ENCODE results near the gene ACOX1. TPM values are rescaled to one million over a fixed set of nuclear protein-coding genes. Genes with fewer than 3 reads are reported as not detected.

Gene ACOX1
- polyA plus RNA-seq, 3 donors: 21.6 to 49.7 (median 49.2) TPM

GRCh38 chr17:75900691-75901533 lies 78.1 kb downstream of the ACOX1 start:
- peaks cover 13% of the 10 kb centered on the region for H3K79me2 ChIP-seq (ENCODE audit: insufficient read depth, low read length)
- H3K36me3 Mint-ChIP-seq: peaks cover 33 to 49% of the 10 kb centered on the region in 2 donors
- no peak for DNase-seq
- no peaks in the 10 kb centered on the region for H3K27me3 ChIP-seq (ENCODE audit: control insufficient read depth in 2 of 2, insufficient read depth in 2 of 2, low read length in 2 of 2)
- H3K9me3 Mint-ChIP-seq: peaks cover 0 to 2% (median 0%) of the 10 kb centered on the region in 7 donors
- no peak overlapping the region for H3K4me3 Mint-ChIP-seq
- no peak overlapping the region for H3K27ac ChIP-seq (ENCODE audit: low read depth in 1 of 2, low read length in 2 of 2)
- peaks cover 42 to 44% of the 10 kb centered on the region in 2 donors for H3K36me3 ChIP-seq (replicated peaks in 1 of 2; ENCODE audit: control insufficient read depth in 1 of 2, insufficient read depth in 2 of 2, low read length in 2 of 2)
- intact Hi-C loops (cut with micrococcal nuclease): loop anchor here in 1 of 2 donors (5.0 kb wide), 1 partner anchor 41 kb away; the partner anchor contains the start of gene FBF1
- peak overlapping the region in 1 of 7 donors; percentile 68 for H3K27ac Mint-ChIP-seq
- H3K9ac ChIP-seq (ENCODE audit: insufficient read depth, low read length, poor library complexity, severe bottlenecking): no peak overlapping the region
- TF ChIP-seq CTCF (IDR thresholded peaks at IDR 0.05): no peak
- no peak overlapping the region for H3K4me2 ChIP-seq (replicated peaks; ENCODE audit: extremely low read depth, low read length, poor library complexity, severe bottlenecking)
- peaks cover 0 to 2% (median 2%) of the 10 kb centered on the region in 3 donors for H3K27me3 Mint-ChIP-seq (ENCODE audit: low read depth in 3 of 3)
- H2AFZ ChIP-seq (ENCODE audit: insufficient read depth, low read depth, low read length, poor library complexity, severe bottlenecking): no peak overlapping the region
- H3K4me3 ChIP-seq (replicated peaks in 1 of 3; ENCODE audit: low read depth in 2 of 3, low read length in 3 of 3): no peak overlapping the region
- H3K9me3 ChIP-seq (replicated peaks in 1 of 2; ENCODE audit: control insufficient read depth in 1 of 2, insufficient read depth in 1 of 2, low read length in 2 of 2): no peaks in the 10 kb centered on the region
- H4K20me1 ChIP-seq (ENCODE audit: insufficient read depth, low read length): no peaks in the 10 kb centered on the region
- H3K4me1 Mint-ChIP-seq: peaks cover 16% of the 10 kb centered on the region
- 90% methylated on average over 11 of the region's 13 CpGs for WGBS (ENCODE audit: insufficient coverage)
- peaks cover 25 to 30% of the 10 kb centered on the region in 2 donors for H3K4me1 ChIP-seq (ENCODE audit: control insufficient read depth in 1 of 2, insufficient read depth in 2 of 2, low read length in 2 of 2)

GRCh38 chr17:75899767-75900468 lies 79.0 kb downstream of the ACOX1 start:
- peak overlapping the region in 1 of 7 donors; percentile 6 for H3K27ac Mint-ChIP-seq
- peaks cover 19% of the 10 kb centered on the region for H3K4me1 Mint-ChIP-seq
- Histone ChIP-seq H3K27ac (ENCODE audit: low read depth in 1 of 2, low read length in 2 of 2) (no peak overlapping the region), H2AFZ (ENCODE audit: insufficient read depth, low read depth, low read length, poor library complexity, severe bottlenecking) (no peak overlapping the region), H3K36me3 (replicated peaks in 1 of 2; ENCODE audit: control insufficient read depth in 1 of 2, insufficient read depth in 2 of 2, low read length in 2 of 2) (peaks cover 42 to 44% of the 10 kb centered on the region in 2 donors), H3K79me2 (ENCODE audit: insufficient read depth, low read length) (peaks cover 23% of the 10 kb centered on the region), H3K4me3 (replicated peaks in 1 of 3; ENCODE audit: low read depth in 2 of 3, low read length in 3 of 3) (no peak overlapping the region), H3K9ac (ENCODE audit: insufficient read depth, low read length, poor library complexity, severe bottlenecking) (no peak overlapping the region), H3K4me2 (replicated peaks; ENCODE audit: extremely low read depth, low read length, poor library complexity, severe bottlenecking) (no peak overlapping the region), H4K20me1 (ENCODE audit: insufficient read depth, low read length) (peaks cover 4% of the 10 kb centered on the region), H3K27me3 (ENCODE audit: control insufficient read depth in 2 of 2, insufficient read depth in 2 of 2, low read length in 2 of 2) (no peaks in the 10 kb centered on the region), H3K9me3 (replicated peaks in 1 of 2; ENCODE audit: control insufficient read depth in 1 of 2, insufficient read depth in 1 of 2, low read length in 2 of 2) (no peaks in the 10 kb centered on the region), H3K4me1 (ENCODE audit: control insufficient read depth in 1 of 2, insufficient read depth in 2 of 2, low read length in 2 of 2) (peaks cover 25 to 30% of the 10 kb centered on the region in 2 donors)
- TF ChIP-seq CTCF (IDR thresholded peaks at IDR 0.05): no peak
- peaks cover 0 to 2% (median 2%) of the 10 kb centered on the region in 3 donors for H3K27me3 Mint-ChIP-seq (ENCODE audit: low read depth in 3 of 3)
- H3K9me3 Mint-ChIP-seq: peaks cover 0 to 2% (median 0%) of the 10 kb centered on the region in 7 donors
- over 99% methylated on average over 23 of the region's 23 CpGs for WGBS (ENCODE audit: insufficient coverage)
- no peak overlapping the region for H3K4me3 Mint-ChIP-seq
- intact Hi-C loops (cut with micrococcal nuclease): loop anchor here in 1 of 2 donors (5.0 kb wide), 2 partner anchors 42 to 43 kb away; partner anchors contain the start of genes FBF1 and WBP2
- peaks cover 33 to 51% of the 10 kb centered on the region in 2 donors for H3K36me3 Mint-ChIP-seq
- no peak for DNase-seq
